Measurements from ENCODE around the gene TMEM256.

- TF ChIP-seq POLR2AphosphoS5 (IDR thresholded peaks at IDR 0.05; ENCODE audit: low read depth, low read length) (no peak), REST (IDR thresholded peaks at IDR 0.05; ENCODE audit: insufficient read depth in 1 of 2, low read depth in 2 of 2, low read length in 2 of 2) (no peak), TAF1 (IDR thresholded peaks at IDR 0.05; ENCODE audit: borderline replicate concordance, insufficient read depth, low read length) (no peak), SIN3A (IDR thresholded peaks at IDR 0.05; ENCODE audit: borderline replicate concordance, insufficient read depth, low read length) (no peak)
These were observed 23.7 kb upstream of the TMEM256 start for GRCh38 chr17:7427549-7427948.
